ENCODE results near the gene ZNF280A.
"Not testable (repeated sequence)": the region's sequence is repeated elsewhere in the genome, so short reads cannot be mapped to it uniquely, and the experiment has no call there.

ZNF280A gene

GRCh38 chr22:22545084-22545483 is 25.0 kb upstream of the ZNF280A start:
- no peak for DNase-seq (ENCODE audit: low read depth)

- no peak for DNase-seq (ENCODE audit: low read depth)
Observed at GRCh38 chr22:22538226-22538989, 18.3 kb upstream of the ZNF280A start.

- no peak for DNase-seq (ENCODE audit: low read depth)
Observed at GRCh38 chr22:22536916-22537315, 16.8 kb upstream of the ZNF280A start.

- DNase-seq (ENCODE audit: low read depth): no peak
Observed at GRCh38 chr22:22536515-22536914, 16.4 kb upstream of the ZNF280A start.

- DNase-seq (ENCODE audit: low read depth): no peak
Observed at GRCh38 chr22:22535662-22536061, 15.6 kb upstream of the ZNF280A start.

- no peak for DNase-seq (ENCODE audit: low read depth)
Observed at GRCh38 chr22:22534604-22535415, 14.7 kb upstream of the ZNF280A start.

- DNase-seq (ENCODE audit: low read depth): no peak
Observed at GRCh38 chr22:22533863-22534262, 13.8 kb upstream of the ZNF280A start.

GRCh38 chr22:22533417-22533816 is 13.3 kb upstream of the ZNF280A start:
- DNase-seq (ENCODE audit: low read depth): no peak

- not testable (repeated sequence) for DNase-seq (ENCODE audit: low read depth)
Observed at GRCh38 chr22:22532547-22533071, 12.5 kb upstream of the ZNF280A start.

- no peak for DNase-seq (ENCODE audit: low read depth)
Observed at GRCh38 chr22:22531770-22532546, 11.9 kb upstream of the ZNF280A start.

GRCh38 chr22:22528780-22529179 is 8.7 kb upstream of the ZNF280A start:
- DNase-seq (ENCODE audit: low read depth): no peak

- DNase-seq (ENCODE audit: low read depth): no peak
Observed at GRCh38 chr22:22527312-22527711, 7.2 kb upstream of the ZNF280A start.

- no peak for DNase-seq (ENCODE audit: low read depth)
Observed at GRCh38 chr22:22526125-22526912, 6.2 kb upstream of the ZNF280A start.

- DNase-seq (ENCODE audit: low read depth): no peak
Observed at GRCh38 chr22:22523494-22523893, 3.4 kb upstream of the ZNF280A start.

- no peak for DNase-seq (ENCODE audit: low read depth)
Observed at GRCh38 chr22:22521631-22522030, 1.6 kb upstream of the ZNF280A start.

- no peak for DNase-seq (ENCODE audit: low read depth)
Observed at GRCh38 chr22:22520667-22521602, 865 bp upstream of the ZNF280A start.

GRCh38 chr22:22519591-22519990 is 479 bp downstream of the ZNF280A start:
- DNase-seq (ENCODE audit: low read depth): no peak

GRCh38 chr22:22516992-22517391 is 3.1 kb downstream of the ZNF280A start:
- DNase-seq (ENCODE audit: low read depth): no peak

- no peak for DNase-seq (ENCODE audit: low read depth)
Observed at GRCh38 chr22:22515890-22516289, 4.2 kb downstream of the ZNF280A start.

GRCh38 chr22:22514431-22514830 is 5.6 kb downstream of the ZNF280A start:
- DNase-seq (ENCODE audit: low read depth): not testable (repeated sequence)
